Neural cell (in vitro differentiated cells): ENCODE data around the gene MAT2B. TPM values are rescaled to one million over a fixed set of nuclear protein-coding genes. Genes with fewer than 3 reads are reported as not detected.

Experiments used
- H2AFZ ChIP-seq: fragments of 200-600, 300-800 bp; sonication (generic), shearing (Covaris generic); 2 replicates; pipeline ENCODE4 v1.6.0; 2014; ENCODE audit warnings: low read depth, mild to moderate bottlenecking, antibody characterized with exemption, low read length, moderate library complexity
- H3F3A ChIP-seq: fragments of 200-600 bp; shearing (Covaris generic); 2 replicates; pipeline ENCODE4 v1.6.1; 2016; ENCODE audit warnings: mild to moderate bottlenecking, moderate library complexity, mixed read lengths, antibody characterized with exemption, low read length; ENCODE audit not compliant: insufficient read depth, poor library complexity, severe bottlenecking
- H3K27ac ChIP-seq: fragments of 200-600, 300-800 bp; sonication (generic), shearing (Covaris generic); 2 replicates; pipeline ENCODE4 v1.5.1; 2014; ENCODE audit warnings: mild to moderate bottlenecking, low read length, moderate library complexity
- H3K27me3 ChIP-seq: fragments of 300-800, 200-600 bp; sonication (generic), shearing (Covaris generic); 2 replicates; pipeline ENCODE4 v1.6.0; 2014; ENCODE audit warnings: mild to moderate bottlenecking, low read depth, low read length, moderate library complexity; ENCODE audit not compliant: insufficient read depth
- H3K36me3 ChIP-seq: fragments of 300-800, 200-600 bp; sonication (generic), shearing (Covaris generic); 2 replicates; pipeline ENCODE4 v1.5.1; 2014; ENCODE audit warnings: mild to moderate bottlenecking, antibody characterized with exemption, low read length, moderate library complexity; ENCODE audit not compliant: insufficient read depth
- H3K4me2 ChIP-seq: fragments of 300-800, 200-600 bp; sonication (generic), shearing (Covaris generic); 2 replicates; pipeline ENCODE4 v1.6.0; 2014; ENCODE audit warnings: mild to moderate bottlenecking, low read length
- H3K4me3 ChIP-seq: fragments of 300-800, 200-600 bp; sonication (generic), shearing (Covaris generic); 2 replicates; pipeline ENCODE4 v1.5.1; 2014; ENCODE audit warnings: mild to moderate bottlenecking, low read length, moderate library complexity
- H3K79me2 ChIP-seq: fragments of 200-600 bp; shearing (Covaris generic); replicated peaks from 2 replicates; pipeline ENCODE4 v1.6.0; 2014; ENCODE audit warnings: mild to moderate bottlenecking, low read length, moderate library complexity; ENCODE audit not compliant: insufficient read depth
- H3K9ac ChIP-seq: fragments of 300-800, 200-600 bp; sonication (generic), shearing (Covaris generic); 2 replicates; pipeline ENCODE4 v1.6.1; 2016; ENCODE audit warnings: mild to moderate bottlenecking, low read length, mixed read lengths
- H3K9me2 ChIP-seq: fragments of 200-600 bp; shearing (Covaris generic); 2 replicates; pipeline ENCODE4 v1.6.1; 2016; ENCODE audit warnings: mild to moderate bottlenecking, low read length, mixed read lengths; ENCODE audit not compliant: insufficient read depth
- H3K9me3 ChIP-seq: fragments of 200-600, 300-800 bp; sonication (generic), shearing (Covaris generic); 2 replicates; pipeline ENCODE4 v1.6.1; 2016; ENCODE audit warnings: mild to moderate bottlenecking, mixed run types, low read length, moderate library complexity, mixed read lengths
- H4K20me1 ChIP-seq: fragments of 200-600 bp; shearing (Covaris generic); 2 replicates; pipeline ENCODE4 v1.6.1; 2016; ENCODE audit warnings: mild to moderate bottlenecking, mixed run types; ENCODE audit not compliant: insufficient read depth
- EP300 ChIP-seq: fragments of 450-650 bp; conservative IDR thresholded peaks from 2 replicates; pipeline ENCODE4 v1.6.1; 2014; ENCODE audit warnings: antibody characterized with exemption, mild to moderate bottlenecking, moderate library complexity; ENCODE audit not compliant: poor library complexity, severe bottlenecking
- EZH2 ChIP-seq: fragments of 200-600, 300-800 bp; shearing (Covaris generic), sonication (generic); IDR thresholded peaks from 2 replicates; pipeline ENCODE4 v1.6.1; 2014; ENCODE audit warnings: antibody characterized with exemption, low read length, borderline replicate concordance, mild to moderate bottlenecking; ENCODE audit not compliant: insufficient read depth, poor library complexity, severe bottlenecking
- MXI1 ChIP-seq: fragments of 450-650 bp; conservative IDR thresholded peaks from 2 replicates; pipeline ENCODE4 v1.6.1; 2014; ENCODE audit warnings: antibody characterized with exemption, mild to moderate bottlenecking; ENCODE audit not compliant: poor library complexity, severe bottlenecking
- POLR2AphosphoS5 ChIP-seq: IDR thresholded peaks from 2 replicates; pipeline ENCODE4 v1.6.1; 2012
- RAD21 ChIP-seq: fragments of 450-650 bp; conservative IDR thresholded peaks from 2 replicates; pipeline ENCODE4 v1.6.1; 2014; ENCODE audit warnings: antibody characterized with exemption, mild to moderate bottlenecking, moderate library complexity
- REST ChIP-seq: IDR thresholded peaks from 2 replicates; pipeline ENCODE4 v1.6.1; 2012; ENCODE audit warnings: borderline replicate concordance
- SMC3 ChIP-seq: fragments of 450-650 bp; conservative IDR thresholded peaks from 2 replicates; pipeline ENCODE4 v1.6.1; 2014; ENCODE audit warnings: antibody characterized with exemption, mild to moderate bottlenecking, moderate library complexity; ENCODE audit not compliant: poor library complexity
- TAF1 ChIP-seq: IDR thresholded peaks from 2 replicates; pipeline ENCODE4 v1.6.1; 2012; ENCODE audit warnings: low read depth
- polyA plus RNA-seq: library from polyadenylated mRNA; depleted of rRNA; stranded (reverse); fragments of >200 nt; gene quantifications from 2 replicates; pipeline ENCODE4 v1.2.3, GENCODE V29; 2014
- TF ChIP-seq, protein P1 (sequence below): fragments of 450-650 bp; IDR thresholded peaks from 2 replicates; pipeline ENCODE4 v1.5.1; 2014; ENCODE audit warnings: antibody characterized with exemption, mild to moderate bottlenecking, moderate library complexity; ENCODE audit not compliant: poor library complexity, severe bottlenecking

The MAT2B gene
- polyA plus RNA-seq, 1 donor from 2014 or later = 31.8 TPM

DNA sequence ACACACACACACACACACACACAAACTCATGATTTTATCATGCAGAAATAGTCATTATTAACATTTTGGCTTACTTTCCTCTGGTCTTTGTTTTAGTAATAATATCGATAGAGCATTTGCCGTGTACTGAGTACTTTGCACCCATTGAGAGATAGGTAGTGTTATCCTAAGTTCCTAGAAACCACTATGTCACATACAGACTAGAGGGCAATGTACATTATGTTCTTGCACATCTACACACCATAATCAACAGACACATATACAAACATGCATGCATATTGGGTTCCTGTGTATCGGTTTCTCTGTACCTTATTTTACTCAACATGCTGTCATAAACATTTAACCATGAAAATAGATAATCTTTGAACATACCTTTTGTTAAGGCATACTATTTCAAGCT is 45.7 kb downstream of the MAT2B start:
- no peak overlapping the region for H3K4me3 ChIP-seq
- H3K4me2 ChIP-seq = no peak overlapping the region
- no peaks in the 10 kb centered on the region for H3K27me3 ChIP-seq
- no peaks in the 10 kb centered on the region for H3K36me3 ChIP-seq
- no peaks in the 10 kb centered on the region for H3K9me3 ChIP-seq
- no peaks in the 10 kb centered on the region for H3F3A ChIP-seq
- TF ChIP-seq EZH2 (no peak), REST (no peak), POLR2AphosphoS5 (no peak), EP300 (no peak), SMC3 (no peak), RAD21 (no peak), MXI1 (no peak), TAF1 (no peak)
- TF ChIP-seq, protein P1, sequence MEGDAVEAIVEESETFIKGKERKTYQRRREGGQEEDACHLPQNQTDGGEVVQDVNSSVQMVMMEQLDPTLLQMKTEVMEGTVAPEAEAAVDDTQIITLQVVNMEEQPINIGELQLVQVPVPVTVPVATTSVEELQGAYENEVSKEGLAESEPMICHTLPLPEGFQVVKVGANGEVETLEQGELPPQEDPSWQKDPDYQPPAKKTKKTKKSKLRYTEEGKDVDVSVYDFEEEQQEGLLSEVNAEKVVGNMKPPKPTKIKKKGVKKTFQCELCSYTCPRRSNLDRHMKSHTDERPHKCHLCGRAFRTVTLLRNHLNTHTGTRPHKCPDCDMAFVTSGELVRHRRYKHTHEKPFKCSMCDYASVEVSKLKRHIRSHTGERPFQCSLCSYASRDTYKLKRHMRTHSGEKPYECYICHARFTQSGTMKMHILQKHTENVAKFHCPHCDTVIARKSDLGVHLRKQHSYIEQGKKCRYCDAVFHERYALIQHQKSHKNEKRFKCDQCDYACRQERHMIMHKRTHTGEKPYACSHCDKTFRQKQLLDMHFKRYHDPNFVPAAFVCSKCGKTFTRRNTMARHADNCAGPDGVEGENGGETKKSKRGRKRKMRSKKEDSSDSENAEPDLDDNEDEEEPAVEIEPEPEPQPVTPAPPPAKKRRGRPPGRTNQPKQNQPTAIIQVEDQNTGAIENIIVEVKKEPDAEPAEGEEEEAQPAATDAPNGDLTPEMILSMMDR = no peak
- H3K9me2 ChIP-seq = no peaks in the 10 kb centered on the region
- no peak overlapping the region for H3K9ac ChIP-seq
- no peaks in the 10 kb centered on the region for H3K79me2 ChIP-seq
- no peak overlapping the region for H2AFZ ChIP-seq
- no peak overlapping the region for H3K27ac ChIP-seq
- no peaks in the 10 kb centered on the region for H4K20me1 ChIP-seq

- no peaks in the 10 kb centered on the region for H3K36me3 ChIP-seq
- no peak for TF ChIP-seq MXI1
- no peak for TF ChIP-seq POLR2AphosphoS5
- TF ChIP-seq REST = no peak
- TF ChIP-seq EP300 = no peak
- no peak for TF ChIP-seq RAD21
- TF ChIP-seq, protein P1 = no peak
- TF ChIP-seq EZH2 = no peak
- H3K9ac ChIP-seq = no peak overlapping the region
- no peaks in the 10 kb centered on the region for H3F3A ChIP-seq
- H3K27ac ChIP-seq = no peak overlapping the region
- no peak overlapping the region for H2AFZ ChIP-seq
- H3K4me2 ChIP-seq = no peak overlapping the region
- H3K9me3 ChIP-seq = no peaks in the 10 kb centered on the region
- no peak overlapping the region for H3K4me3 ChIP-seq
- no peaks in the 10 kb centered on the region for H4K20me1 ChIP-seq
- H3K79me2 ChIP-seq = no peaks in the 10 kb centered on the region
- no peaks in the 10 kb centered on the region for H3K27me3 ChIP-seq
- no peaks in the 10 kb centered on the region for H3K9me2 ChIP-seq
These were observed 47.1 kb downstream of the MAT2B start for GRCh38 chr5:163552536-163552935.
